Measurements from ENCODE around the gene OLFML2B. TPM values are rescaled to one million over a fixed set of nuclear protein-coding genes. Genes with fewer than 3 reads are reported as not detected.

Gene OLFML2B
- total RNA-seq, 3 donors from 2014 or later, result 1.4 to 29.6 (median 5.0) TPM

- H3K36me3 ChIP-seq (ENCODE audit: low read depth), result no peaks in the 10 kb centered on the region
- no peak overlapping the region for H3K4me3 ChIP-seq
- H3K9me3 ChIP-seq, result no peaks in the 10 kb centered on the region
- ATAC-seq, result no peak
- intact Hi-C loops (cut with DNase I, micrococcal nuclease), result no loop called here
- DNase-seq, result no peak
- TF ChIP-seq CTCF (IDR thresholded peaks at IDR 0.05), result no peak
- H3K4me1 ChIP-seq (ENCODE audit: low read depth), result peaks cover 4% of the 10 kb centered on the region
These were observed 66.7 kb downstream of the OLFML2B start for GRCh38 chr1:161956930-161957329.

- DNase-seq, result no peak
- Histone ChIP-seq H3K4me1 (ENCODE audit: low read depth) (no peaks in the 10 kb centered on the region), H3K36me3 (ENCODE audit: low read depth) (no peaks in the 10 kb centered on the region), H3K4me3 (no peak overlapping the region), H3K9me3 (no peaks in the 10 kb centered on the region)
- no peak for ATAC-seq
- no peak for TF ChIP-seq CTCF (IDR thresholded peaks at IDR 0.05)
- intact Hi-C loops (cut with DNase I, micrococcal nuclease), result no loop called here
These were observed 67.6 kb downstream of the OLFML2B start for GRCh38 chr1:161956097-161956496.

GRCh38 chr1:161955606-161956005 lies 68.1 kb downstream of the OLFML2B start:
- intact Hi-C loops (cut with DNase I, micrococcal nuclease), result no loop called here
- Histone ChIP-seq H3K36me3 (ENCODE audit: low read depth) (no peaks in the 10 kb centered on the region), H3K4me3 (no peak overlapping the region), H3K4me1 (ENCODE audit: low read depth) (no peaks in the 10 kb centered on the region), H3K9me3 (no peaks in the 10 kb centered on the region)
- ATAC-seq (no peak), DNase-seq (no peak)
- no peak for TF ChIP-seq CTCF (IDR thresholded peaks at IDR 0.05)

GRCh38 chr1:161954466-161954865 lies 69.2 kb downstream of the OLFML2B start:
- Histone ChIP-seq H3K4me3 (no peak overlapping the region), H3K4me1 (ENCODE audit: low read depth) (no peaks in the 10 kb centered on the region), H3K9me3 (no peaks in the 10 kb centered on the region), H3K36me3 (ENCODE audit: low read depth) (no peaks in the 10 kb centered on the region)
- TF ChIP-seq CTCF (IDR thresholded peaks at IDR 0.05), result no peak
- intact Hi-C loops (cut with DNase I, micrococcal nuclease), result no loop called here
- no peak for ATAC-seq
- DNase-seq, result no peak

GRCh38 chr1:161954050-161954449 lies 69.6 kb downstream of the OLFML2B start:
- intact Hi-C loops (cut with DNase I, micrococcal nuclease), result no loop called here
- no peak for ATAC-seq
- H3K9me3 ChIP-seq, result no peaks in the 10 kb centered on the region
- no peaks in the 10 kb centered on the region for H3K4me1 ChIP-seq (ENCODE audit: low read depth)
- no peak for TF ChIP-seq CTCF (IDR thresholded peaks at IDR 0.05)
- no peak for DNase-seq
- H3K4me3 ChIP-seq, result no peak overlapping the region
- no peaks in the 10 kb centered on the region for H3K36me3 ChIP-seq (ENCODE audit: low read depth)

- TF ChIP-seq CTCF (IDR thresholded peaks at IDR 0.05), result no peak
These were observed 70.3 kb downstream of the OLFML2B start for GRCh38 chr1:161953256-161953920.

More at GRCh38 chr1:161953256-161953920, 70.3 kb downstream of the OLFML2B start:
- H3K9me3 ChIP-seq, result no peaks in the 10 kb centered on the region
- no peaks in the 10 kb centered on the region for H3K4me1 ChIP-seq (ENCODE audit: low read depth)
- H3K36me3 ChIP-seq (ENCODE audit: low read depth), result no peaks in the 10 kb centered on the region
- intact Hi-C loops (cut with DNase I, micrococcal nuclease), result no loop called here
- ATAC-seq, result no peak
- no peak for DNase-seq
- no peak overlapping the region for H3K4me3 ChIP-seq

All from mucosa of descending colon (tissue), 3 donors.